PFSK-1 (cell line): Measurements from ENCODE around the gene GTF2E1.

Source experiments
- FOXP2 ChIP-seq: optimal IDR thresholded peaks from 2 replicates; pipeline ENCODE3; 2011; ENCODE audit warnings: borderline replicate concordance, control low read depth, inconsistent platforms; ENCODE audit not compliant: insufficient read depth; ENCODE audit errors: extremely low read length, extremely low read depth
- POLR2AphosphoS5 ChIP-seq: IDR thresholded peaks from 2 replicates; pipeline ENCODE4 v1.6.1; 2012; ENCODE audit warnings: low read depth, mild to moderate bottlenecking, control low read depth, low read length, moderate library complexity
- SIN3A ChIP-seq: IDR thresholded peaks from 2 replicates; pipeline ENCODE4 v1.6.1; 2012; ENCODE audit warnings: mild to moderate bottlenecking, low read length, moderate library complexity, borderline replicate concordance; ENCODE audit not compliant: insufficient read depth
- TAF1 ChIP-seq: IDR thresholded peaks from 2 replicates; pipeline ENCODE4 v1.6.1; 2012; ENCODE audit warnings: low read length, control low read depth, borderline replicate concordance; ENCODE audit not compliant: insufficient read depth
- TF ChIP-seq, protein P1 (sequence below), 2 experiments: IDR thresholded peaks; 2 replicates each; pipeline versions ENCODE4 v1.6.1 to v1.8.0; 2011 to 2012; ENCODE audit warnings: low read depth in 2 of 2, low read length in 2 of 2, control low read depth in 1 of 2, inconsistent platforms in 1 of 2, mild to moderate bottlenecking in 1 of 2, moderate library complexity in 1 of 2; ENCODE audit not compliant: insufficient read depth in 1 of 2

GTF2E1 gene

DNA sequence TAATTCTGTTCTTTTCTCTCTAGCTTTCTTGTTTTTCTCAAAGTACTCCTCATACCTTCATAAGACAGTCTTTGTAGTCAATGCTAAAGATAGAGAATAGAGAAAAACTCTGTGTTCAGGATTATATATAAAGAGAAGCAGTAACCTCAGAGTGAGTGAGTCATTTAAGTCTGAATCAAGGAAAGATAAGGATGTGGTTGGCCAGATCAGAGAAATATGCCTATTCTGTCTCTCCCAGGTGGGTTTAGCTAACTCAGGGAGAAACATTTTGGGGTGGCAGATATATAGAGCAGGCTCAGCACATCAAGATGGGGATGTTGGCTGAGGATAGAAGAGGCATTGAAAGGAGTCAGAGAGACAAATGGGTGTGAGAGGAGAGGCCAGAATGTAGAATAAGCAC lies 31.4 kb downstream of the GTF2E1 start:
- no peak for TF ChIP-seq TAF1
- no peak for TF ChIP-seq SIN3A
- TF ChIP-seq FOXP2, result no peak
- TF ChIP-seq POLR2AphosphoS5, result no peak
- TF ChIP-seq, protein P1, sequence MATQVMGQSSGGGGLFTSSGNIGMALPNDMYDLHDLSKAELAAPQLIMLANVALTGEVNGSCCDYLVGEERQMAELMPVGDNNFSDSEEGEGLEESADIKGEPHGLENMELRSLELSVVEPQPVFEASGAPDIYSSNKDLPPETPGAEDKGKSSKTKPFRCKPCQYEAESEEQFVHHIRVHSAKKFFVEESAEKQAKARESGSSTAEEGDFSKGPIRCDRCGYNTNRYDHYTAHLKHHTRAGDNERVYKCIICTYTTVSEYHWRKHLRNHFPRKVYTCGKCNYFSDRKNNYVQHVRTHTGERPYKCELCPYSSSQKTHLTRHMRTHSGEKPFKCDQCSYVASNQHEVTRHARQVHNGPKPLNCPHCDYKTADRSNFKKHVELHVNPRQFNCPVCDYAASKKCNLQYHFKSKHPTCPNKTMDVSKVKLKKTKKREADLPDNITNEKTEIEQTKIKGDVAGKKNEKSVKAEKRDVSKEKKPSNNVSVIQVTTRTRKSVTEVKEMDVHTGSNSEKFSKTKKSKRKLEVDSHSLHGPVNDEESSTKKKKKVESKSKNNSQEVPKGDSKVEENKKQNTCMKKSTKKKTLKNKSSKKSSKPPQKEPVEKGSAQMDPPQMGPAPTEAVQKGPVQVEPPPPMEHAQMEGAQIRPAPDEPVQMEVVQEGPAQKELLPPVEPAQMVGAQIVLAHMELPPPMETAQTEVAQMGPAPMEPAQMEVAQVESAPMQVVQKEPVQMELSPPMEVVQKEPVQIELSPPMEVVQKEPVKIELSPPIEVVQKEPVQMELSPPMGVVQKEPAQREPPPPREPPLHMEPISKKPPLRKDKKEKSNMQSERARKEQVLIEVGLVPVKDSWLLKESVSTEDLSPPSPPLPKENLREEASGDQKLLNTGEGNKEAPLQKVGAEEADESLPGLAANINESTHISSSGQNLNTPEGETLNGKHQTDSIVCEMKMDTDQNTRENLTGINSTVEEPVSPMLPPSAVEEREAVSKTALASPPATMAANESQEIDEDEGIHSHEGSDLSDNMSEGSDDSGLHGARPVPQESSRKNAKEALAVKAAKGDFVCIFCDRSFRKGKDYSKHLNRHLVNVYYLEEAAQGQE (IDR thresholded peaks at IDR 0.05; ENCODE audit: insufficient read depth in 1 of 2, low read depth in 2 of 2, low read length in 2 of 2), result no peak

DNA sequence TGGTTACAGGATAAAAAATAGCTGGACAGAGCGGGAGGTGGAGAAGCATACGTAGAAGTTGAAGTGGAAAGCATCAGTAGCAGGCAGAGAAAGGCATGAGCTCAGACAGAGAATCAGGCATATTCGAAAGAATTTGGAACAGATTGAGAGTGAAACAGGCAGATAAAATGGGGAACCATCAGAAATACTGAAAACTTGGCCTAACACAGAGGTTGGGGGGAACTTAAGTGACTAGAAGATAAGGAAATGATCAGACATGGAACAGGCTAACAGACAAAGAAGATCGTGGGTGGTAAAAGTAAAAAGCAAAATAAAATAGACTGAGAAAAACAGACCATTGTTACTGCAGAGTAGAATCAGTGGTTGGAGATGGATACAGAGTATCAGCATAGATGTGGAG lies 32.9 kb downstream of the GTF2E1 start:
- TF ChIP-seq TAF1 (no peak), SIN3A (no peak), FOXP2 (no peak)

DNA sequence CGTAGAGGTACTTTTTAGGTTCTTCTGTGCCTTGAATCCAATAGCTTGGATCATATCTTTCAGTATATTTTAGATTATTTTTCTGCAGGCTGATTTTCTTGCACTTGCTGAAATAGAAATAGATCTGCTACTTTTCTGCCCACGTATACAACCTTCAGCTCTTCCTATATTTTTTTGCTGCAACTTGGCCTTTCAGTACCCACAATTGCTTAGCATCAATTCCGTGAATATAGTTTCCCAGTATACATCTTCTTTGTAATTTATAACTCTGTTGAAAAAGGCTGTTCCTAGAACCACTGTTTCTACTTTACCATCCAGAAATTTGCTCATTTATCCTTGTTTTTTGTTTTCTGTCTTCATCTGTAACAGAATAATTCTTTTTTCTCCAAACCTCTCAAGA lies 36.2 kb downstream of the GTF2E1 start:
- TF ChIP-seq POLR2AphosphoS5, result no peak
- no peak for TF ChIP-seq TAF1
- TF ChIP-seq SIN3A, result no peak
- TF ChIP-seq FOXP2, result no peak
- TF ChIP-seq, protein P1 (IDR thresholded peaks at IDR 0.05; ENCODE audit: insufficient read depth in 1 of 2, low read depth in 2 of 2, low read length in 2 of 2), result no peak

DNA sequence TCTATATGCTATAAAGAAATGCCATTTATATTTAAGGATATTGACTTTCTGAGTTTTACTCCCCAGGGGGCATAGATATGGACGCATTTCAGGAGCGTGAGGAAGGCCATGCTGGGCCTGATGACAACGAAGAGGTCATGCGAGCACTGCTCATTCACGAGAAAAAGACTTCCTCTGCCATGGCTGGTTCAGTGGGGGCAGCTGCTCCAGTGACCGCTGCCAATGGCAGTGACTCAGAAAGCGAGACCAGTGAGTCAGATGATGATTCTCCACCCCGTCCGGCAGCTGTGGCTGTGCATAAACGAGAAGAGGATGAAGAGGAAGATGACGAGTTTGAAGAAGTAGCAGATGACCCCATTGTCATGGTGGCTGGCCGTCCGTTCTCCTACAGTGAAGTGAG lies 38.4 kb downstream of the GTF2E1 start:
- TF ChIP-seq FOXP2, result peak; percentile 61
- TF ChIP-seq, protein P1 (IDR thresholded peaks at IDR 0.05; ENCODE audit: insufficient read depth in 1 of 2, low read depth in 2 of 2, low read length in 2 of 2), result no peak
- no peak for TF ChIP-seq TAF1

DNA sequence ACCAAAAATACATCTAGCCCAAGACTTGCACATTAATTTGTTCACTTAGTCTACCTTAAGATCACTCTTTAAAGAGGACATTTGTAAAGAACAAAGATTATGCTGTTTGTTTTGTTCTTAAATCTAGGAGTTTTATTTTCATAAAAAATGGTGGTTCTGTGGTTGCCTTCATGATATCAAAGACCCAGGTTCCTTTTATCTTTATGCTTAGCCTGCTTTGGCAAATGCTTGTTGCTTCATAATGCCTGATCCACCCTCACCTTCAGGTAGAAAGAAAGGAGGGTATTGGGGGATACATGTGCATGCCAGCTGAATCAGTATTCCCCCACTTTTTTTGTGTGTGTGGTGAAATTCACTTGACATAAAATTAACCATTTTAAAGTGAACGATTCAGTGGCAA lies 48.5 kb downstream of the GTF2E1 start:
- TF ChIP-seq TAF1, result no peak

DNA sequence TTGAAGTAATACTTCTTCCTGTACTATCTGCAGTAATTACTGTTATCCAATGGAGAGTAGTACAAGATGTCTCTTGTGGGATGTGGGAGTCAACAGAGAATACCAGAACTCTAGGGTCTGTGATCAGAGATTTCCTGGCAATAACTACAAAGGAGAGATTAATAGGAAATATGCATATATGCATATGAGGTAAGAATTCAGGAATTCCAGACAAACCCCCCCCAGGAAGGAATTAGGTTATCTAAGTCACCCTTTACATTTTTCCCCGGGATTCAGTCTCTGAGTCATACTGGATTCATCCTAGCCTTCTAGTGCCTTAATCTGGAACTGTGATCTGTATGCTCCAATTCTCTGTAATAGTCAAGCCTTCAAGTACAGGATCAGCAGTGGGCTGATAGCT lies 49.4 kb downstream of the GTF2E1 start:
- TF ChIP-seq, protein P1 (IDR thresholded peaks at IDR 0.05; ENCODE audit: insufficient read depth in 1 of 2, low read depth in 2 of 2, low read length in 2 of 2), result no peak
- TF ChIP-seq SIN3A, result no peak
- TF ChIP-seq TAF1, result no peak
- TF ChIP-seq FOXP2, result no peak
- no peak for TF ChIP-seq POLR2AphosphoS5
